ENCODE results near the gene SNCB.
A peak's percentile ranks its signal among the peaks of the same experiment; 100 is the strongest.
"Not testable (repeated sequence)": the region's sequence is repeated elsewhere in the genome, so short reads cannot be mapped to it uniquely, and the experiment has no call there.

Gene SNCB

DNA sequence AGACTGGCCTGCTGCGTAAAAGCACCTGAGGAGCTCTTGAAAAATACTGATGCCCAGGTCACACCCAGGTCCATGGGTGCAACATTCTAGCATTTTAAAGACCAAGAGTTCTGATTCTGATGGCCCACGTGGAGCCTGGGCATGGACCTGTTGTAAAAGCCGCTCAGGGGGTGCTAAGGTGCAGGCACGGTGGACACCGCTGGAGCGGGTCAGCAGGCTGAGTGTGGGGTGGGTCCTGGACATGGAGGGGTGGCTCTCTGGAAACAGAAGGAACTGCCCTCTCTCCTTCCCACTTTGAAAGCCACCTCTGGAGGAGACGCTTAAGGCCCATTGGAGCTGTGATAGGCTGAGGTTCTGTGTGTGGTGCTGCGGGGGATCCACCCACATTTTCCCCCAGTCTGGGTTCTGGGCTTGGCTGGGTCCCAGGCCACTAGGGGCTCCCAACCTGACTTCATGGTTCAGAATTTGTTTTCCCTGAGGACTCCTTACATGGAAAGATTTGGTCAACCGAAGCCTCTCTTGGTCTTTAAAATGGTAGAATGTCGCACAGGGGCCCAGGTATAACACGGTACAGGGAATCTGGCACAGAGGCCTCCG, 37.0 kb downstream of the SNCB start:
- TF ChIP-seq, protein P1, sequence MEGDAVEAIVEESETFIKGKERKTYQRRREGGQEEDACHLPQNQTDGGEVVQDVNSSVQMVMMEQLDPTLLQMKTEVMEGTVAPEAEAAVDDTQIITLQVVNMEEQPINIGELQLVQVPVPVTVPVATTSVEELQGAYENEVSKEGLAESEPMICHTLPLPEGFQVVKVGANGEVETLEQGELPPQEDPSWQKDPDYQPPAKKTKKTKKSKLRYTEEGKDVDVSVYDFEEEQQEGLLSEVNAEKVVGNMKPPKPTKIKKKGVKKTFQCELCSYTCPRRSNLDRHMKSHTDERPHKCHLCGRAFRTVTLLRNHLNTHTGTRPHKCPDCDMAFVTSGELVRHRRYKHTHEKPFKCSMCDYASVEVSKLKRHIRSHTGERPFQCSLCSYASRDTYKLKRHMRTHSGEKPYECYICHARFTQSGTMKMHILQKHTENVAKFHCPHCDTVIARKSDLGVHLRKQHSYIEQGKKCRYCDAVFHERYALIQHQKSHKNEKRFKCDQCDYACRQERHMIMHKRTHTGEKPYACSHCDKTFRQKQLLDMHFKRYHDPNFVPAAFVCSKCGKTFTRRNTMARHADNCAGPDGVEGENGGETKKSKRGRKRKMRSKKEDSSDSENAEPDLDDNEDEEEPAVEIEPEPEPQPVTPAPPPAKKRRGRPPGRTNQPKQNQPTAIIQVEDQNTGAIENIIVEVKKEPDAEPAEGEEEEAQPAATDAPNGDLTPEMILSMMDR (IDR thresholded peaks at IDR 0.05; ENCODE audit: poor library complexity, severe bottlenecking): no peak
- no peak for ATAC-seq (ENCODE audit: low read depth)
- Histone ChIP-seq H3K27ac (ENCODE audit: poor library complexity, severe bottlenecking) (no peak overlapping the region), H3K27me3 (ENCODE audit: insufficient read depth, poor library complexity, severe bottlenecking) (no peaks in the 10 kb centered on the region), H3K36me3 (ENCODE audit: low read depth) (no peaks in the 10 kb centered on the region), H3K9me3 (ENCODE audit: severe bottlenecking) (no peaks in the 10 kb centered on the region), H3K4me1 (ENCODE audit: insufficient read depth, poor library complexity, severe bottlenecking) (no peaks in the 10 kb centered on the region), H3K4me3 (ENCODE audit: severe bottlenecking) (no peak overlapping the region)
- peak; percentile 63 for DNase-seq (ENCODE audit: low spot score)

- Histone ChIP-seq H3K4me1 (ENCODE audit: insufficient read depth, poor library complexity, severe bottlenecking) (no peaks in the 10 kb centered on the region), H3K27me3 (ENCODE audit: insufficient read depth, poor library complexity, severe bottlenecking) (no peaks in the 10 kb centered on the region), H3K36me3 (ENCODE audit: low read depth) (no peaks in the 10 kb centered on the region), H3K4me3 (ENCODE audit: severe bottlenecking) (no peak overlapping the region), H3K9me3 (ENCODE audit: severe bottlenecking) (no peaks in the 10 kb centered on the region), H3K27ac (ENCODE audit: poor library complexity, severe bottlenecking) (no peak overlapping the region)
- DNase-seq (ENCODE audit: low spot score) (no peak), ATAC-seq (ENCODE audit: low read depth) (no peak)
- TF ChIP-seq, protein P1 (IDR thresholded peaks at IDR 0.05; ENCODE audit: poor library complexity, severe bottlenecking): no peak
Observed at GRCh38 chr5:176592573-176592972, 37.8 kb downstream of the SNCB start.

- not testable (repeated sequence) for H3K4me3 ChIP-seq (ENCODE audit: severe bottlenecking); ATAC-seq (ENCODE audit: low read depth); H3K4me1 ChIP-seq (ENCODE audit: insufficient read depth, poor library complexity, severe bottlenecking); H3K36me3 ChIP-seq (ENCODE audit: low read depth); DNase-seq (ENCODE audit: low spot score); H3K27ac ChIP-seq (ENCODE audit: poor library complexity, severe bottlenecking); H3K9me3 ChIP-seq (ENCODE audit: severe bottlenecking); H3K27me3 ChIP-seq (ENCODE audit: insufficient read depth, poor library complexity, severe bottlenecking)
Observed at GRCh38 chr5:176591667-176592066, 38.7 kb downstream of the SNCB start.

DNA sequence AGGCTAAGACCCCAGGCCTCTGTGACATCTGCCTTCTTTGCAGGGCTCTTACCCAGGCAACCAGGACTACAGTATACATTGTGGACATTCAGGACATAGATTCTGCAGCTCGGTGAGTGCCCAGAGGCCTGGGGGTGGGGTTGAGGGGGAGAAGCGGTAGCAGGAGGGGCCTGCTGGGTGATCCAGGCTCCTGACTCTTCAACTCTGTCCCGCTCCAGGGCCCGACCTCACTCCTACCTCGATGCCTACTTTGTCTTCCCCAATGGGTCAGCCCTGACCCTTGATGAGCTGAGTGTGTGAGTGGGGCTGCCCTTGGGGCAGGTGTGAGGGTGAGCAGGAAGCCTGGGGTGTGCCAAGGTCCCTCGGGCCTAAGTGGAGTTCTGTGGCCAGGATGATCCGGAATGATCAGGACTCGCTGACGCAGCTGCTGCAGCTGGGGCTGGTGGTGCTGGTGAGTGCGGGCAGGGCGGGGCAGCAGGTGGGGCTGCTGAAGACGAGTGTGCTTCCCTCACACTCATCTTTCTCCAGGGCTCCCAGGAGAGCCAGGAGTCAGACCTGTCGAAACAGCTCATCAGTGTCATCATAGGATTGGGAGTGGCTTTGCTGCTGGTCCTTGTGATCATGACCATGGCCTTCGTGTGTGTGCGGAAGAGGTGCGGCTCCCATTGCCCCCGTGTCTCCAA, 40.2 kb downstream of the SNCB start:
- TF ChIP-seq, protein P1 (IDR thresholded peaks at IDR 0.05; ENCODE audit: poor library complexity, severe bottlenecking): no peak

DNA sequence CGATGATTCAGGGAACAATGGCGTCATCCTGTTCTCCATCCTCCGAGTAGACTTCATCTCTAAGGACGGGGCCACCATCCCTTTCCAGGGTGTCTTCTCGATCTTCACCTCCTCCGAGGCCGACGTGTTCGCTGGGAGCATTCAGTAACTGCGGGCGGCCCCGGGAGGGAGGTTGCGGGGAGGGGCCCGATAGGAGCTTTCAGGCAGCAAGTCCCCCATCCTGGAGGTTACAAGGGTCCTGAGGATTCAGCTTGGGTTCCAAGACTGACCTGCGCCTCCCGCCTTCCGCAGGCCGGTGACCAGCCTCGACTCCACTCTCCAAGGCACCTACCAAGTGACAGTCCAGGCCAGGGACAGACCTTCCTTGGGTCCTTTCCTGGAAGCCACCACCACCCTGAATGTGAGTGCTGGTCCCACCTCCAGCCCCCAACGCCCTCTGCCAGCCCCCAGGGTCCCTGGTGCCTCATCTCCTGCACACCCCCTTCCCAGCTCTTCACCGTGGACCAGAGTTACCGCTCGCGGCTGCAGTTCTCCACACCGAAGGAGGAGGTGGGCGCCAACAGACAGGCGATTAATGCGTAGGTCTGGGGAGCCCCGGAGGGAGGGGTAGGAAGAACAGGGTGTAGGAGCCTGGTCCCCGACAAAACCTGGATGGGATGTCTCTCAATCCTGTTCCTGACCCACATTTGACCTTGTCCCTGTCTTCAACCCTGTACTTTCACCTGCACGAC, 41.1 kb downstream of the SNCB start:
- peak; percentile 70 for DNase-seq (ENCODE audit: low spot score)
- Histone ChIP-seq H3K4me1 (ENCODE audit: insufficient read depth, poor library complexity, severe bottlenecking) (no peaks in the 10 kb centered on the region), H3K36me3 (ENCODE audit: low read depth) (no peaks in the 10 kb centered on the region), H3K27ac (ENCODE audit: poor library complexity, severe bottlenecking) (no peak overlapping the region), H3K27me3 (ENCODE audit: insufficient read depth, poor library complexity, severe bottlenecking) (no peaks in the 10 kb centered on the region), H3K9me3 (ENCODE audit: severe bottlenecking) (peaks cover 7% of the 10 kb centered on the region), H3K4me3 (ENCODE audit: severe bottlenecking) (no peak overlapping the region)
- no peak for ATAC-seq (ENCODE audit: low read depth)
- TF ChIP-seq, protein P1 (IDR thresholded peaks at IDR 0.05; ENCODE audit: poor library complexity, severe bottlenecking): no peak

More for the DNA sequence above, 40.2 kb downstream of the SNCB start:
- H3K27me3 ChIP-seq (ENCODE audit: insufficient read depth, poor library complexity, severe bottlenecking): no peaks in the 10 kb centered on the region
- DNase-seq (ENCODE audit: low spot score) (no peak), ATAC-seq (ENCODE audit: low read depth) (peak; percentile 5; the same call in 1 of the 3 replicates)
- peaks cover under 1% of the 10 kb centered on the region for H3K9me3 ChIP-seq (ENCODE audit: severe bottlenecking)
- no peaks in the 10 kb centered on the region for H3K36me3 ChIP-seq (ENCODE audit: low read depth)
- no peak overlapping the region for H3K27ac ChIP-seq (ENCODE audit: poor library complexity, severe bottlenecking)
- H3K4me3 ChIP-seq (ENCODE audit: severe bottlenecking): no peak overlapping the region
- no peaks in the 10 kb centered on the region for H3K4me1 ChIP-seq (ENCODE audit: insufficient read depth, poor library complexity, severe bottlenecking)

All from RWPE2 (cell line).